CD4-positive, alpha-beta memory T cell (primary cell): ENCODE measurements around the gene GHRH. TPM values are rescaled to one million over a fixed set of nuclear protein-coding genes. Genes with fewer than 3 reads are reported as not detected.

Source experiments
- CTCF ChIA-PET: fragments of 350-600 bp; sonication (Branson Sonifier 250); formaldehyde crosslinking; loops from one replicate; lab custom pipeline; 2021; ENCODE audit warnings: inconsistent platforms; ENCODE audit not compliant: partially characterized antibody; lab: Charles Lee
- POLR2A ChIA-PET: fragments of 350-600 bp; sonication (Branson Sonifier 250); formaldehyde crosslinking; loops from one replicate; lab custom pipeline; 2021; ENCODE audit not compliant: partially characterized antibody; lab: Charles Lee
- DNase-seq, 5 donors: peaks; one replicate each; pipeline versions ENCODE4 v3.0.0 to v3.0.0-alpha.2; 2020 to 2022; ENCODE audit warnings: mixed read lengths in 1 of 5
- H3K27ac ChIP-seq: one replicate; pipeline ENCODE4 v1.7.0; 2013; ENCODE audit warnings: low read depth, low read length
- H3K27me3 ChIP-seq: 2 replicates; pipeline ENCODE4 v1.7.0; 2013; ENCODE audit warnings: mild to moderate bottlenecking, low read length, moderate library complexity; ENCODE audit not compliant: insufficient read depth
- H3K36me3 ChIP-seq: 2 replicates; pipeline ENCODE4 v1.7.0; 2013; ENCODE audit warnings: mild to moderate bottlenecking, low read length, moderate library complexity; ENCODE audit not compliant: insufficient read depth
- H3K4me1 ChIP-seq: 2 replicates; pipeline ENCODE4 v1.7.0; 2013; ENCODE audit warnings: mild to moderate bottlenecking, low read length, moderate library complexity; ENCODE audit not compliant: insufficient read depth
- H3K4me3 ChIP-seq, 2 donors: one replicate each; pipeline ENCODE4 v1.7.0; 2013; ENCODE audit warnings: low read length in 2 of 2, mild to moderate bottlenecking in 1 of 2
- H3K9me3 ChIP-seq, 2 donors: one replicate each; pipeline ENCODE4 v1.7.0; 2013; ENCODE audit warnings: low read length in 2 of 2, control low read depth in 1 of 2; ENCODE audit not compliant: control insufficient read depth in 1 of 2
- H3K27ac Mint-ChIP-seq, 7 donors: one replicate each; pipeline ENCODE4 v1.8.0; 2020 to 2021; ENCODE audit warnings: mixed read lengths in 7 of 7, mild to moderate bottlenecking in 6 of 7, inconsistent platforms in 3 of 7, moderate library complexity in 3 of 7
- H3K27me3 Mint-ChIP-seq, 2 donors: one replicate each; pipeline ENCODE4 v1.8.0; 2020 to 2021; ENCODE audit warnings: mixed read lengths in 2 of 2
- H3K36me3 Mint-ChIP-seq, 2 donors: one replicate each; pipeline ENCODE4 v1.8.0; 2020 to 2021; ENCODE audit warnings: mixed read lengths in 2 of 2, inconsistent platforms in 1 of 2, mild to moderate bottlenecking in 1 of 2
- H3K4me1 Mint-ChIP-seq, 4 donors: one replicate each; pipeline ENCODE4 v1.8.0; 2020 to 2021; ENCODE audit warnings: mixed read lengths in 4 of 4, mild to moderate bottlenecking in 1 of 4
- H3K4me3 Mint-ChIP-seq, 8 donors: one replicate each; pipeline ENCODE4 v1.8.0; 2020 to 2021; ENCODE audit warnings: mixed read lengths in 8 of 8, mild to moderate bottlenecking in 7 of 8, moderate library complexity in 6 of 8, inconsistent platforms in 3 of 8
- H3K9me3 Mint-ChIP-seq, 8 donors: one replicate each; pipeline ENCODE4 v1.8.0; 2020 to 2021; ENCODE audit warnings: mixed read lengths in 8 of 8, mild to moderate bottlenecking in 5 of 8, inconsistent platforms in 3 of 8, moderate library complexity in 1 of 8
- intact Hi-C: fragments of 100-400 bp; cut with micrococcal nuclease; formaldehyde crosslinking; loops from one replicate; pipeline ENCODE4 v1.15.1; 2023
- polyA plus RNA-seq, 2 donors: library from polyadenylated mRNA; unstranded; fragments of 300-500 nt; fragmentation: Illumina TruSeq; gene quantifications; one replicate each; pipeline ENCODE4 v1.2.3, GENCODE V29; 2021
- total RNA-seq, 2 experiments: library from RNA; stranded (reverse); gene quantifications; one replicate each; pipeline ENCODE4 v1.2.3, GENCODE V29; 2021

Gene GHRH
- total and polyA plus RNA-seq, 4 experiments from 2014 or later = not detected

GRCh38 chr20:37291724-37292126 lies 30.1 kb upstream of the GHRH start:
- H3K9me3 ChIP-seq = no peaks in the 10 kb centered on the region
- no peaks in the 10 kb centered on the region for H3K36me3 ChIP-seq
- DNase-seq = no peak
- Mint-ChIP-seq H3K9me3 (peaks cover 0 to 5% (median 0%) of the 10 kb centered on the region in 8 donors), H3K36me3 (peaks cover 20 to 26% of the 10 kb centered on the region in 2 donors), H3K27ac (peak overlapping the region in 3 of 7 donors; percentile 79 to 92 (median 92)), H3K4me3 (peak overlapping the region in 7 of 8 donors; percentile 18 to 76 (median 51)), H3K27me3 (peaks cover 0 to 2% of the 10 kb centered on the region in 2 donors), H3K4me1 (peaks cover 32 to 63% (median 45%) of the 10 kb centered on the region in 4 donors)
- H3K4me1 ChIP-seq = peaks cover 24% of the 10 kb centered on the region
- CTCF ChIA-PET = no interaction called here
- no peaks in the 10 kb centered on the region for H3K27me3 ChIP-seq
- intact Hi-C loops = no loop called here
- no peak overlapping the region for H3K27ac ChIP-seq
- POLR2A ChIA-PET = no interaction called here
- no peak overlapping the region for H3K4me3 ChIP-seq

- Mint-ChIP-seq H3K36me3 (peaks cover 19 to 22% of the 10 kb centered on the region in 2 donors), H3K4me1 (peaks cover 23 to 50% (median 35%) of the 10 kb centered on the region in 4 donors), H3K9me3 (peaks cover 0 to 5% (median under 1%) of the 10 kb centered on the region in 8 donors), H3K27ac (peak overlapping the region in 6 of 7 donors; percentile 55 to 99 (median 86)), H3K27me3 (peaks cover 0 to 5% of the 10 kb centered on the region in 2 donors), H3K4me3 (peak overlapping the region; percentile 89 to 95 (median 93))
- no peaks in the 10 kb centered on the region for H3K9me3 ChIP-seq
- H3K4me3 ChIP-seq = peak overlapping the region; percentile 79 to 98
- no peak for DNase-seq
- CTCF ChIA-PET = no interaction called here
- H3K27ac ChIP-seq = peak overlapping the region; percentile 86
- no peaks in the 10 kb centered on the region for H3K27me3 ChIP-seq
- POLR2A ChIA-PET = interaction anchor here (1.3 to 2.6 kb wide), 6 partner anchors 10 to 237 kb away, joined by 4 to 12 read pairs (median 6); partner anchors contain the start of genes BLCAP, MROH8, RPN2 and SRC
- H3K36me3 ChIP-seq = no peaks in the 10 kb centered on the region
- H3K4me1 ChIP-seq = peaks cover 20% of the 10 kb centered on the region
- intact Hi-C loops = no loop called here
Observed at GRCh38 chr20:37290158-37290810, 28.7 kb upstream of the GHRH start.

GRCh38 chr20:37288091-37288490 lies 26.5 kb upstream of the GHRH start:
- ChIA-PET POLR2A (interaction anchor here (2.6 kb wide), 1 partner anchor 239 kb away, joined by 12 read pairs; the partner anchor contains the start of gene BLCAP), CTCF (no interaction called here)
- Mint-ChIP-seq H3K27me3 (peaks cover 2 to 10% of the 10 kb centered on the region in 2 donors), H3K4me3 (peak overlapping the region in 6 of 8 donors; percentile 21 to 83 (median 74)), H3K36me3 (peaks cover 5 to 11% of the 10 kb centered on the region in 2 donors), H3K27ac (peak overlapping the region in 4 of 7 donors; percentile 42 to 89 (median 75)), H3K9me3 (peaks cover 0 to 2% (median 0%) of the 10 kb centered on the region in 8 donors), H3K4me1 (peaks cover 15 to 33% (median 24%) of the 10 kb centered on the region in 4 donors)
- peaks cover 15% of the 10 kb centered on the region for H3K4me1 ChIP-seq
- no peak overlapping the region for H3K4me3 ChIP-seq
- no peak overlapping the region for H3K27ac ChIP-seq
- no peak for DNase-seq
- H3K9me3 ChIP-seq = no peaks in the 10 kb centered on the region
- intact Hi-C loops = loop anchor here (2.0 to 5.0 kb wide), 3 partner anchors 109 to 404 kb away; partner anchors contain the start of genes BLCAP, CTNNBL1, MROH8 and RPN2
- H3K36me3 ChIP-seq = no peaks in the 10 kb centered on the region
- no peaks in the 10 kb centered on the region for H3K27me3 ChIP-seq

GRCh38 chr20:37285664-37286374 lies 24.2 kb upstream of the GHRH start:
- Mint-ChIP-seq H3K27me3 (peaks cover 8 to 10% of the 10 kb centered on the region in 2 donors), H3K27ac (no peak overlapping the region), H3K9me3 (peaks cover 0 to 2% (median 0%) of the 10 kb centered on the region in 8 donors), H3K36me3 (peaks cover 0 to 6% of the 10 kb centered on the region in 2 donors), H3K4me1 (peaks cover 2 to 15% (median 10%) of the 10 kb centered on the region in 4 donors), H3K4me3 (no peak overlapping the region)
- POLR2A ChIA-PET = no interaction called here
- no peaks in the 10 kb centered on the region for H3K36me3 ChIP-seq
- H3K9me3 ChIP-seq = no peaks in the 10 kb centered on the region
- H3K27ac ChIP-seq = no peak overlapping the region
- no peak overlapping the region for H3K4me3 ChIP-seq
- H3K27me3 ChIP-seq = no peaks in the 10 kb centered on the region
- DNase-seq = no peak
- CTCF ChIA-PET = no interaction called here
- intact Hi-C loops = loop anchor here (5.0 kb wide), 2 partner anchors 241 to 406 kb away; partner anchors contain the start of genes BLCAP and CTNNBL1
- H3K4me1 ChIP-seq = peaks cover 11% of the 10 kb centered on the region

- no peak for DNase-seq
- intact Hi-C loops = loop anchor here (5.0 kb wide), 2 partner anchors 243 to 408 kb away; partner anchors contain the start of genes BLCAP and CTNNBL1
- H3K36me3 ChIP-seq = no peaks in the 10 kb centered on the region
- ChIA-PET CTCF (interaction anchor here (1.0 kb wide), 1 partner anchor 14 kb away, joined by 4 read pairs; no protein-coding TSS in a partner anchor), POLR2A (no interaction called here)
- peaks cover 2 to 10% (median 5%) of the 10 kb centered on the region in 4 donors for H3K4me1 Mint-ChIP-seq
- H3K27me3 ChIP-seq = no peaks in the 10 kb centered on the region
- H3K27ac ChIP-seq = no peak overlapping the region
- H3K27ac Mint-ChIP-seq = no peak overlapping the region
- H3K9me3 ChIP-seq = no peaks in the 10 kb centered on the region
- H3K36me3 Mint-ChIP-seq = peaks cover 0 to 6% of the 10 kb centered on the region in 2 donors
- H3K4me3 ChIP-seq = no peak overlapping the region
- no peaks in the 10 kb centered on the region for H3K4me1 ChIP-seq
- peaks cover 0 to 2% (median 0%) of the 10 kb centered on the region in 8 donors for H3K9me3 Mint-ChIP-seq
- H3K27me3 Mint-ChIP-seq = peaks cover 8 to 14% of the 10 kb centered on the region in 2 donors
- H3K4me3 Mint-ChIP-seq = no peak overlapping the region
Observed at GRCh38 chr20:37284691-37285161, 23.1 kb upstream of the GHRH start.

GRCh38 chr20:37283530-37284195 lies 22.0 kb upstream of the GHRH start:
- H3K9me3 ChIP-seq = no peaks in the 10 kb centered on the region
- no peak overlapping the region for H3K4me3 Mint-ChIP-seq
- no peak overlapping the region for H3K4me3 ChIP-seq
- H3K27me3 Mint-ChIP-seq = peaks cover 8 to 15% of the 10 kb centered on the region in 2 donors
- peaks cover 0 to 2% (median 0%) of the 10 kb centered on the region in 8 donors for H3K9me3 Mint-ChIP-seq
- DNase-seq = no peak
- no peaks in the 10 kb centered on the region for H3K4me1 ChIP-seq
- CTCF ChIA-PET = no interaction called here
- H3K4me1 Mint-ChIP-seq = peaks cover under 1 to 3% (median 1%) of the 10 kb centered on the region in 4 donors
- intact Hi-C loops = no loop called here
- H3K27ac ChIP-seq = no peak overlapping the region
- POLR2A ChIA-PET = no interaction called here
- H3K36me3 Mint-ChIP-seq = peaks cover 0 to 2% of the 10 kb centered on the region in 2 donors
- H3K27me3 ChIP-seq = no peaks in the 10 kb centered on the region
- H3K36me3 ChIP-seq = no peaks in the 10 kb centered on the region
- no peak overlapping the region for H3K27ac Mint-ChIP-seq
